ENCODE measurements around the gene TJP1. TPM values are rescaled to one million over a fixed set of nuclear protein-coding genes. Genes with fewer than 3 reads are reported as not detected.
"Not testable (repeated sequence)": the region's sequence is repeated elsewhere in the genome, so short reads cannot be mapped to it uniquely, and the experiment has no call there.

Gene TJP1
- polyA plus RNA-seq, 3 donors: 164 to 177 (median 167) TPM

GRCh38 chr15:29840054-29840453 lies 17.8 kb upstream of the TJP1 start:
- no peak for DNase-seq (ENCODE audit: low read depth in 3 of 3, low spot score in 2 of 3)

DNA sequence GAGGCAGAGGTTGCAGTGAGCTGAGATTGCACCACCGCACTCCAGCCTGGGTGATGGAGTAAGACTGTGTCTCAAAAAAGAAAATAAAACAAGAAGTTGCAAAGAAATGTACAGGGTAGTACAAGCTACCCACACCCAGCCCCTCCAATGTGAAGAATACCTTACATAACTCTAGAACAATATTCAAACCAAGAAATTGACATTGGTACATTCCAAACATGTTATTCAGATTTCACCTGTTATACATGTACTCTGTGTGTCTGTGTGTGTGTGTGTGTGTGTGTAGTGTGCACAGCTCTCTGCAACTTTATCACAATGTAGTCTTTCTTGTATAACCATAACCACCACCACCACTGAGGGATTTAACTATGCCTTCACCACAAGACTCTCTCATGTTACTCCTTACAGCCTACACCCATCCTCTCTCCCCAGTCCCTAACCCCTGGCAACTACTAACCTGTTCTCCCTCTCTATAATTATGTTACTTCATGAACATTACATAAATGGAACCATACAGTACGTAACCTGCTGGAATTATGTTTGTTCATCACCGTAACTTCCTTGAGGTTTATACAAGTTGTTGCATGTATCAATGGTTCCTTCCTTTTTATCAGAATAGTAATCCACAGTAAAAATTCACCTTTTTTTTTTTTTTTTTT lies 16.2 kb upstream of the TJP1 start:
- no peak for DNase-seq (ENCODE audit: low read depth in 3 of 3, low spot score in 2 of 3)

GRCh38 chr15:29835301-29835700 lies 13.0 kb upstream of the TJP1 start:
- no peak for DNase-seq (ENCODE audit: low read depth in 3 of 3, low spot score in 2 of 3)

DNA sequence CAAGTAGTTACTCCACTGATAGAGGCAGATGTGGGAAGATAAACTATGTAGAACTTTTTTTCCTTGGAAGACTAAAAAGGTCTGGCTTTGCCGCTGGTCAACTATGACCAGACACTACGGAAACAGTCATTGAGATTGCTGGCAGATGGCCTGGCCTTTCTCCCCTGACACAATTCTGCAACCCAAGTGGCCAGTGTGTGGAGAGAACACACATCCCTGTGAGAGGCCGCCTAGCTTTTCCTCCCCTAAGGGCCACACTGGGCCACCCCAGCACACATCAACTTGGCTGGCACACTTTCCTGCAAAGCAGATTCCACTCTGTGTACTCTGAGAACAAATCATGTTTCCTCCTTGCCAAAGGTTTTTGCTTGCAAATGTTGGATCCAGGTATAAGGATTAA lies 10.4 kb upstream of the TJP1 start:
- DNase-seq (ENCODE audit: low read depth in 3 of 3, low spot score in 2 of 3): no peak

GRCh38 chr15:29826908-29827820 lies 4.9 kb upstream of the TJP1 start:
- DNase-seq (ENCODE audit: low read depth in 3 of 3, low spot score in 2 of 3): no peak

- no peak for DNase-seq (ENCODE audit: low read depth in 3 of 3, low spot score in 2 of 3)
Observed at GRCh38 chr15:29825227-29825626, 3.0 kb upstream of the TJP1 start.

- DNase-seq (ENCODE audit: low read depth in 3 of 3, low spot score in 2 of 3): no peak
Observed at GRCh38 chr15:29822684-29823459, 604 bp upstream of the TJP1 start.

- DNase-seq (ENCODE audit: low read depth in 3 of 3, low spot score in 2 of 3): no peak
Observed at GRCh38 chr15:29821416-29822099, 710 bp downstream of the TJP1 start.

DNA sequence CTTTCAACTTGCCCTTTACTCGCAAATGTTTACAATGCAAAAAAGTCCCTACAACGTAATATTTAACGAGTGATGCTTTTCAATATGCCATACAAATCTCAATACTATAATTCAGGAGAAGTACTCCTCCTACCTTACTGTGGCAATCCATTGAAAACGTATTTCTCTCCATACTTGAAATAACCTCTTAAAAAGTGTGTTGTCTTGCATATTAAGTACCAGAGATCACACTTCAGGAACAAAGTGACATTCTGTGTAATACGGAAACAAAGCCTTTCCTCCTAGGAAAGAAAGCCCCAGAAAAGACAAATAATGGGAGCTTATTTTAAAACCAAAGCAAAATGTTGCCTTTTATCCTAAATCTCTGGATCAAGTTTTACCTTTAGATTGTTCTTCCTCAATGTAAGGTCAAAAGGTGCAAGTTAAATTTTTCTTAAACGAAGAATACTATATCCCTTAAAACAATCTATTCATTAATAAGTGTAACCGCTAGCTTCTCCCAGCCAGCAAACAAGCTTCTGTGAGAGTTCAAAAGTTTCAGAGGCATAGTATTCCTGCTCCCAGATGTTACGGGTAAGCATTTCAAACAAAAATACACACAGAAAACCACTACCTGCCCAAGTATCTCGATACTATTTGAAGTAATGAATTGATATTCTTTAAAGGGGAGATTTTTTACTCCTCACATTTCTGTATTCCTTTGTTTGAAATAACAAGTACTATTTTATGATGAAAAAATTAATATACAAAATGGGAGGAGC lies 1.7 kb downstream of the TJP1 start:
- DNase-seq (ENCODE audit: low read depth in 3 of 3, low spot score in 2 of 3): no peak

DNA sequence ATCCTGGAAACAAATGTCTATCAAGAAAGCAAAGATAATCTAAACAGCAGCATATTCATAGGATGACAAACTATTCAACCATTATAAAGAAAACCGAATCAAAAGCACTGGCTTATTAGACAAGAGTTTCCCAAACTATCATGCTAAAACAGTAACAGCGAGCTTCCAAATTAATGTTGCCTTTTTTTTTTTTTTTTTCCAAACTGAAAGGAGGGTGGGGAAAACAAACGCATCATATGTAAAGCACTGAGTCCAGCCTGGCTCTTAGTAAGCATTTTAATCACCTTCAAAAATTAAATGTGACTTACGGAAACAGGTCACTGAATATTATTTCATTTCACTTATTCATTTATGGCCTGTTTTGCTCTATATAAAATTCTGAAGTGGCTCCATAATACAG lies 2.3 kb downstream of the TJP1 start:
- no peak for DNase-seq (ENCODE audit: low read depth in 3 of 3, low spot score in 2 of 3)

DNA sequence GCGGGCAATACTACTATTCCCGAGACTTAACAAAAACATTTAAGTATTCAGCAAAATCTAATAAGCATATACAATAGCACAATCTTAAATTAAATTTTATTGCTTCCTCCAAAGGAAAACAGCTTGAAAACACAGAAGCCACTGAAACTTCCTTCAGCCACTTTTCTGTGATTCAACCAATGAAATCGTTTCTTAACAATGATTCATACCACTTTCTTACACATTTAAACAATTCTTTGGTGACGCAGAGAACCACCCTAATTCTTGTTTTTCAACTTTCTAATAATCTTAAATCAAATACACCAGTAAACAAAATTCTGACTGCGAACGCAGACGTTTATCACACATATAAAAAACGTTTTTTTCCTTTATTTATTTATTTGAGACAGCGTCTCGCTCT lies 4.1 kb downstream of the TJP1 start:
- DNase-seq (ENCODE audit: low read depth in 3 of 3, low spot score in 2 of 3): no peak

DNA sequence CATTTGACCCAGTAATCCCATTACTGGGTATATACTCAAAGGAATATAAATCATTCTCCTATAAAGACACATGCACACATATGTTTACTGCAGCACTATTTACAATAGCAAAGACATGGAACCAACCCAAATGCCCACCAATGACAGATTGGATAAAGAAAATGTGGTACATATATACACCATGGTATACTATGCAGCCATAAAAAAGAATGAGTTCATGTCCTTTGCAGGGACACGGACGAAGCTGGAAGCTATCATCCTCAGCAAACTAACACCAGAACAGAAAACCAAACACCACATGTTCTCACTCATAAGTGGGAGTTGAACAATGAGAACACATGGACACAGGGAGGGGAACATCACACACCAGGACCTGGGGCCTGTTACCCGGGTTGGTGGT lies 4.8 kb downstream of the TJP1 start:
- not testable (repeated sequence) for DNase-seq (ENCODE audit: low read depth in 3 of 3, low spot score in 2 of 3)

GRCh38 chr15:29815000-29815710 lies 7.1 kb downstream of the TJP1 start:
- no peak for DNase-seq (ENCODE audit: low read depth in 3 of 3, low spot score in 2 of 3)

GRCh38 chr15:29813009-29813408 lies 9.3 kb downstream of the TJP1 start:
- DNase-seq (ENCODE audit: low read depth in 3 of 3, low spot score in 2 of 3): no peak

DNA sequence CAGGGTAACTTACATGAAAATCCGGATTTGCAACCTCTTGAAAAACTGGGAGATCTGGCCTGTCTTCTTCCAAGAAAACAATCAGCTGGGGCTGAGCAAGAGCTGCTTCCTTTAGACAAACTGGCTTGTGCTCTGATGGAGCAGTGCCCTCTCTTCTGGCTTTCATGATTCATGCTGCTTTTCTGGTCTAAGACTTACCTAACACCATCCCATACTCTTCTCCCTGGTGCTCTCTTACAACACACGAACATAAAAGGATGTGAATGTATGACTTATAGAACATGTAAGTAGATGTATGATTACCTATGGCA lies 9.9 kb downstream of the TJP1 start:
- DNase-seq (ENCODE audit: low read depth in 3 of 3, low spot score in 2 of 3): no peak

GRCh38 chr15:29811691-29812383 lies 10.4 kb downstream of the TJP1 start:
- DNase-seq (ENCODE audit: low read depth in 3 of 3, low spot score in 2 of 3): no peak

DNA sequence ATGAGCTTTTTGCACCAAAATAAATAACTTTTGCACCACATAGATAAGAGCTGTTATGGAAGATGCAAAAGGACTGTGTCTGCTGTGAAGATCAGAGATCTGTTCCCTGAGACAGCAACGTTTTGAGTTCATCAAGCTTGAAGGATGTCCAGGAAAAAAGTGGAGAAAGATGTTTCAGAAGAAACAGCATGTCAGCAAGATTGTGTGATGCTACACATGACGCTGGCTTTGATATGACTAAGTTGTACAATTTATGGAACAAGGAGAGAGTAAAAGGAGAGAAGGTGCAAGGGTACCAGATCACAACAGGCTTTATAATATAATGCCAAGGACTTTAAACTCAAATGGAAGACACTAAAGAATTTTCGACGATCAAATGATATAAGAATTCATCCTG lies 16.6 kb downstream of the TJP1 start:
- no peak for DNase-seq (ENCODE audit: low read depth in 3 of 3, low spot score in 2 of 3)

DNA sequence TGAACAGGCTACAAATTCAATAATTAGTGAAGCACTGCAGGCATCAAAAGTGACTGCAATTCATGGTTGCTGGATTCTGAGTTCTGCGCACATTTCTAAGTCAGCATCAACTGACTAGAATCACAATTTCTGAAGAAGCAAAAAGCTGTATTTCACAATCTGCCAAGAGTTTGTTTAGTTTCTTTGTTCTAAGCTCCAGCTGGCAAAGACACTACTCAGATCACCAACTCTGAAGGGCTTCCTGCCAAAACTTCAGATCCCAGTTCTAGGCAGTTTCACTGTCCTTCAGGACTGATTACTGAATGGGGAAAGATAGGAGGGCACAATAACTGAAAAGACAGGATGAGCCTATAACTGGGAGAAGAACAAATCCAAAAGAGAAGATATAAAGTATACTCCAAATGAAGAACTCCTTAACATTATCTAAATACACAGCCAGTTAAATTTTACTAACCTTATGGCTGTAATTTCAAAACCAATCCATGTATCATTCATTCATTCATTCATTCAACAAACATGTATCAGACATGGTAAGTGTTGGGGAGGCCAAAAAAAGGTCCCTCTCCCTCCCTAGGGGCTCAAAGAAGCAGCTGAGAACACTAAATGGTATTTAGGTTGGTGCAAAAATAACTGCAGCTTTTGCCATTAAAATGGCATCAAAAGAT lies 17.1 kb downstream of the TJP1 start:
- DNase-seq (ENCODE audit: low read depth in 3 of 3, low spot score in 2 of 3): no peak

- no peak for DNase-seq (ENCODE audit: low read depth in 3 of 3, low spot score in 2 of 3)
Observed at GRCh38 chr15:29802411-29802810, 19.9 kb downstream of the TJP1 start.

Measured in right renal cortex interstitium (tissue), 3 donors.